CD4-positive, alpha-beta T cell (primary cell): Measurements from ENCODE around the gene CFAP54. TPM values are rescaled to one million over a fixed set of nuclear protein-coding genes. Genes with fewer than 3 reads are reported as not detected.

Experiments used
- ATAC-seq: fragments of 200-7000 bp; cut with Tn5 transposase; one replicate; pipeline ENCODE4 v1.10.0; 2022; ENCODE audit warnings: mild to moderate bottlenecking; ENCODE audit not compliant: poor library complexity
- CTCF ChIA-PET: fragments of 350-600 bp; sonication (Branson Sonifier 250); formaldehyde crosslinking; loops from one replicate; lab custom pipeline; 2021; ENCODE audit warnings: antibody characterized with exemption, inconsistent platforms; lab: Charles Lee
- POLR2A ChIA-PET: fragments of 350-600 bp; sonication (Branson Sonifier 250); formaldehyde crosslinking; loops from one replicate; lab custom pipeline; 2021; ENCODE audit warnings: antibody characterized with exemption, inconsistent platforms; lab: Charles Lee
- DNase-seq, 14 experiments: peaks; one replicate each; pipeline ENCODE4 v3.0.0-alpha.2; 2013 to 2020; ENCODE audit warnings: mixed read lengths in 2 of 14
- H3K27ac ChIP-seq, 2 donors: one replicate each; pipeline versions ENCODE4 v1.5.1 to v1.7.0; 2013; ENCODE audit warnings: low read length in 2 of 2, low read depth in 1 of 2, mild to moderate bottlenecking in 1 of 2
- H3K27me3 ChIP-seq, 2 experiments: 1 replicate in 1 of 2; 2 replicates in 1 of 2; pipeline versions ENCODE4 v1.6.1 to v1.7.0; 2013; ENCODE audit warnings: low read length in 2 of 2, control low read depth in 1 of 2, mild to moderate bottlenecking in 1 of 2, moderate library complexity in 1 of 2; ENCODE audit not compliant: insufficient read depth in 2 of 2, control insufficient read depth in 1 of 2
- H3K36me3 ChIP-seq: one replicate; pipeline ENCODE4 v1.6.1; 2013; ENCODE audit warnings: low read length, control low read depth; ENCODE audit not compliant: insufficient read depth
- H3K4me1 ChIP-seq: one replicate; pipeline ENCODE4 v1.6.1; 2013; ENCODE audit warnings: low read length, control low read depth; ENCODE audit not compliant: insufficient read depth
- H3K4me3 ChIP-seq: one replicate; pipeline ENCODE4 v1.5.1; 2013; ENCODE audit warnings: mild to moderate bottlenecking, low read length, moderate library complexity
- H3K9me3 ChIP-seq, 2 experiments: 1 replicate in 1 of 2; 2 replicates in 1 of 2; pipeline versions ENCODE4 v1.6.1 to v1.7.0; 2013; ENCODE audit warnings: low read length in 2 of 2, mild to moderate bottlenecking in 2 of 2, control low read depth in 1 of 2, moderate library complexity in 1 of 2; ENCODE audit not compliant: control insufficient read depth in 1 of 2, insufficient read depth in 1 of 2
- H3K27ac Mint-ChIP-seq: one replicate; pipeline ENCODE4 v1.8.0; 2020; ENCODE audit warnings: mixed read lengths
- H3K27me3 Mint-ChIP-seq: one replicate; pipeline ENCODE4 v1.8.0; 2021; ENCODE audit warnings: mixed read lengths
- H3K36me3 Mint-ChIP-seq: one replicate; pipeline ENCODE4 v1.8.0; 2021; ENCODE audit warnings: low read depth, mixed read lengths
- H3K4me1 Mint-ChIP-seq: one replicate; pipeline ENCODE4 v1.8.0; 2021; ENCODE audit warnings: low read depth, mixed read lengths
- H3K4me3 Mint-ChIP-seq: one replicate; pipeline ENCODE4 v1.8.0; 2020; ENCODE audit warnings: mild to moderate bottlenecking, mixed read lengths
- H3K9me3 Mint-ChIP-seq: one replicate; pipeline ENCODE4 v1.8.0; 2020; ENCODE audit warnings: mixed read lengths
- CTCF ChIP-seq: fragments of 200-600 bp; IDR thresholded peaks from one replicate; pipeline ENCODE4 v1.8.0; 2022; ENCODE audit warnings: antibody characterized with exemption, mild to moderate bottlenecking
- intact Hi-C, 2 experiments: fragments of 100-400 bp; cut with DNase I in 1 of 2; cut with micrococcal nuclease in 1 of 2; formaldehyde crosslinking; loops; one replicate each; pipeline versions ENCODE4 v1.15.1 to v1.9.0; 2023 to 2025; cut with DNase I, micrococcal nuclease
- total RNA-seq, 174 experiments: library from RNA in 2 of 174; stranded (reverse) in 2 of 174; gene quantifications; one replicate each; pipeline ENCODE4 v1.2.3 and lab custom pipeline; 2021 to 2026

CFAP54 gene
- total RNA-seq, 2 experiments from 2014 or later, result 0.20 to 0.22 TPM

GRCh38 chr12:96749999-96750398 lies 260.6 kb downstream of the CFAP54 start:
- H3K27me3 Mint-ChIP-seq, result peaks cover 14% of the 10 kb centered on the region
- ATAC-seq (no peak), DNase-seq (no peak)
- POLR2A ChIA-PET, result no interaction called here
- no peak overlapping the region for H3K27ac ChIP-seq
- CTCF ChIA-PET, result no interaction called here
- H3K4me3 Mint-ChIP-seq, result no peak overlapping the region
- intact Hi-C loops, result no loop called here
- H3K9me3 Mint-ChIP-seq, result peaks cover 2% of the 10 kb centered on the region
- no peak for TF ChIP-seq CTCF
- no peak overlapping the region for H3K27ac Mint-ChIP-seq
- no peaks in the 10 kb centered on the region for H3K27me3 ChIP-seq
- no peaks in the 10 kb centered on the region for H3K9me3 ChIP-seq
- no peaks in the 10 kb centered on the region for H3K4me1 ChIP-seq
- H3K36me3 Mint-ChIP-seq, result no peaks in the 10 kb centered on the region
- no peaks in the 10 kb centered on the region for H3K4me1 Mint-ChIP-seq
- no peak overlapping the region for H3K4me3 ChIP-seq
- H3K36me3 ChIP-seq, result no peaks in the 10 kb centered on the region

- no peaks in the 10 kb centered on the region for H3K9me3 ChIP-seq
- no peak overlapping the region for H3K27ac ChIP-seq
- no peaks in the 10 kb centered on the region for H3K36me3 ChIP-seq
- Mint-ChIP-seq H3K27ac (no peak overlapping the region), H3K4me3 (no peak overlapping the region), H3K27me3 (peaks cover 17% of the 10 kb centered on the region), H3K9me3 (peaks cover 2% of the 10 kb centered on the region), H3K4me1 (no peaks in the 10 kb centered on the region), H3K36me3 (no peaks in the 10 kb centered on the region)
- no peak for DNase-seq
- no peak for ATAC-seq
- no peak for TF ChIP-seq CTCF
- H3K4me1 ChIP-seq, result no peaks in the 10 kb centered on the region
- intact Hi-C loops, result no loop called here
- H3K4me3 ChIP-seq, result no peak overlapping the region
- CTCF ChIA-PET, result no interaction called here
- no peaks in the 10 kb centered on the region for H3K27me3 ChIP-seq
- POLR2A ChIA-PET, result no interaction called here
These were observed 262.2 kb downstream of the CFAP54 start for GRCh38 chr12:96751626-96752025.

- H3K9me3 ChIP-seq, result no peaks in the 10 kb centered on the region
- no peaks in the 10 kb centered on the region for H3K27me3 ChIP-seq
- no peak overlapping the region for H3K27ac ChIP-seq
- H3K36me3 Mint-ChIP-seq, result no peaks in the 10 kb centered on the region
- no peak for TF ChIP-seq CTCF
- DNase-seq (no peak), ATAC-seq (no peak)
- H3K36me3 ChIP-seq, result no peaks in the 10 kb centered on the region
- no peak overlapping the region for H3K27ac Mint-ChIP-seq
- ChIA-PET CTCF (no interaction called here), POLR2A (no interaction called here)
- no peaks in the 10 kb centered on the region for H3K9me3 Mint-ChIP-seq
- H3K4me3 ChIP-seq, result no peak overlapping the region
- H3K27me3 Mint-ChIP-seq, result peaks cover 14% of the 10 kb centered on the region
- intact Hi-C loops, result no loop called here
- H3K4me1 ChIP-seq, result no peaks in the 10 kb centered on the region
- no peak overlapping the region for H3K4me3 Mint-ChIP-seq
- no peaks in the 10 kb centered on the region for H3K4me1 Mint-ChIP-seq
These were observed 262.8 kb downstream of the CFAP54 start for GRCh38 chr12:96752211-96752610.
